ENCODE results near the gene CACNA1D.

The CACNA1D gene

GRCh38 chr3:53599771-53600170, 105.4 kb downstream of the CACNA1D start:
- no peak overlapping the region for H3K4me3 ChIP-seq (ENCODE audit: low read depth in 1 of 5, low read length in 5 of 5)
- H3K27me3 ChIP-seq (ENCODE audit: control insufficient read depth in 5 of 5, insufficient read depth in 4 of 5, low read length in 5 of 5), result no peaks in the 10 kb centered on the region
- peaks cover 0 to 5% (median 0%) of the 10 kb centered on the region in 5 donors for H3K4me1 ChIP-seq (ENCODE audit: control insufficient read depth in 5 of 5, insufficient read depth in 5 of 5, low read length in 5 of 5)
- H3K9ac ChIP-seq (ENCODE audit: low read length in 5 of 5), result no peak overlapping the region
- peaks cover 0 to 6% (median 0%) of the 10 kb centered on the region in 5 donors for H3K9me3 ChIP-seq (ENCODE audit: control insufficient read depth in 5 of 5, low read length in 5 of 5)
- no peaks in the 10 kb centered on the region for H3K36me3 ChIP-seq (ENCODE audit: control insufficient read depth in 5 of 5, insufficient read depth in 5 of 5, low read length in 5 of 5)
- no peak overlapping the region for H3K27ac ChIP-seq (ENCODE audit: low read depth, low read length)

GRCh38 chr3:53602866-53603265, 108.5 kb downstream of the CACNA1D start:
- Histone ChIP-seq H3K4me3 (ENCODE audit: low read depth in 1 of 5, low read length in 5 of 5) (no peak overlapping the region), H3K9me3 (ENCODE audit: control insufficient read depth in 5 of 5, low read length in 5 of 5) (peaks cover 0 to 15% (median 8%) of the 10 kb centered on the region in 5 donors), H3K9ac (ENCODE audit: low read length in 5 of 5) (no peak overlapping the region), H3K27me3 (ENCODE audit: control insufficient read depth in 5 of 5, insufficient read depth in 4 of 5, low read length in 5 of 5) (peaks cover 0 to 4% (median 0%) of the 10 kb centered on the region in 5 donors), H3K36me3 (ENCODE audit: control insufficient read depth in 5 of 5, insufficient read depth in 5 of 5, low read length in 5 of 5) (peaks cover 0 to 2% (median 0%) of the 10 kb centered on the region in 5 donors), H3K27ac (ENCODE audit: low read depth, low read length) (no peak overlapping the region), H3K4me1 (ENCODE audit: control insufficient read depth in 5 of 5, insufficient read depth in 5 of 5, low read length in 5 of 5) (peaks cover 0 to 3% (median 0%) of the 10 kb centered on the region in 5 donors)

GRCh38 chr3:53604232-53604631, 109.8 kb downstream of the CACNA1D start:
- H3K36me3 ChIP-seq (ENCODE audit: control insufficient read depth in 5 of 5, insufficient read depth in 5 of 5, low read length in 5 of 5), result peaks cover 0 to 2% (median 0%) of the 10 kb centered on the region in 5 donors
- no peak overlapping the region for H3K4me3 ChIP-seq (ENCODE audit: low read depth in 1 of 5, low read length in 5 of 5)
- peaks cover 0 to 4% (median 0%) of the 10 kb centered on the region in 5 donors for H3K27me3 ChIP-seq (ENCODE audit: control insufficient read depth in 5 of 5, insufficient read depth in 4 of 5, low read length in 5 of 5)
- peaks cover 0 to 3% (median 0%) of the 10 kb centered on the region in 5 donors for H3K4me1 ChIP-seq (ENCODE audit: control insufficient read depth in 5 of 5, insufficient read depth in 5 of 5, low read length in 5 of 5)
- H3K9me3 ChIP-seq (ENCODE audit: control insufficient read depth in 5 of 5, low read length in 5 of 5), result peaks cover 0 to 16% (median 12%) of the 10 kb centered on the region in 5 donors
- H3K27ac ChIP-seq (ENCODE audit: low read depth, low read length), result no peak overlapping the region
- H3K9ac ChIP-seq (ENCODE audit: low read length in 5 of 5), result no peak overlapping the region

GRCh38 chr3:53606793-53607192, 112.4 kb downstream of the CACNA1D start:
- Histone ChIP-seq H3K9ac (ENCODE audit: low read length in 5 of 5) (no peak overlapping the region), H3K4me3 (ENCODE audit: low read depth in 1 of 5, low read length in 5 of 5) (no peak overlapping the region), H3K36me3 (ENCODE audit: control insufficient read depth in 5 of 5, insufficient read depth in 5 of 5, low read length in 5 of 5) (peaks cover 0 to 2% (median 0%) of the 10 kb centered on the region in 5 donors), H3K27me3 (ENCODE audit: control insufficient read depth in 5 of 5, insufficient read depth in 4 of 5, low read length in 5 of 5) (peaks cover 0 to 4% (median 0%) of the 10 kb centered on the region in 5 donors), H3K9me3 (ENCODE audit: control insufficient read depth in 5 of 5, low read length in 5 of 5) (peaks cover 0 to 16% (median 12%) of the 10 kb centered on the region in 5 donors), H3K27ac (ENCODE audit: low read depth, low read length) (no peak overlapping the region), H3K4me1 (ENCODE audit: control insufficient read depth in 5 of 5, insufficient read depth in 5 of 5, low read length in 5 of 5) (peaks cover 0 to 3% (median 0%) of the 10 kb centered on the region in 5 donors)

GRCh38 chr3:53612508-53612907, 118.1 kb downstream of the CACNA1D start:
- Histone ChIP-seq H3K36me3 (ENCODE audit: control insufficient read depth in 5 of 5, insufficient read depth in 5 of 5, low read length in 5 of 5) (no peaks in the 10 kb centered on the region), H3K4me1 (ENCODE audit: control insufficient read depth in 5 of 5, insufficient read depth in 5 of 5, low read length in 5 of 5) (peaks cover 0 to 25% (median 0%) of the 10 kb centered on the region in 5 donors), H3K27me3 (ENCODE audit: control insufficient read depth in 5 of 5, insufficient read depth in 4 of 5, low read length in 5 of 5) (peaks cover 0 to 6% (median 3%) of the 10 kb centered on the region in 5 donors), H3K9me3 (ENCODE audit: control insufficient read depth in 5 of 5, low read length in 5 of 5) (peaks cover 0 to 8% (median 3%) of the 10 kb centered on the region in 5 donors), H3K9ac (ENCODE audit: low read length in 5 of 5) (no peak overlapping the region), H3K27ac (ENCODE audit: low read depth, low read length) (no peak overlapping the region), H3K4me3 (ENCODE audit: low read depth in 1 of 5, low read length in 5 of 5) (no peak overlapping the region)

- H3K36me3 ChIP-seq (ENCODE audit: control insufficient read depth in 5 of 5, insufficient read depth in 5 of 5, low read length in 5 of 5), result no peaks in the 10 kb centered on the region
- H3K9me3 ChIP-seq (ENCODE audit: control insufficient read depth in 5 of 5, low read length in 5 of 5), result peaks cover 0 to 6% (median 3%) of the 10 kb centered on the region in 5 donors
- peaks cover 0 to 25% (median 0%) of the 10 kb centered on the region in 5 donors for H3K4me1 ChIP-seq (ENCODE audit: control insufficient read depth in 5 of 5, insufficient read depth in 5 of 5, low read length in 5 of 5)
- no peak overlapping the region for H3K9ac ChIP-seq (ENCODE audit: low read length in 5 of 5)
- peaks cover 0 to 12% (median 3%) of the 10 kb centered on the region in 5 donors for H3K27me3 ChIP-seq (ENCODE audit: control insufficient read depth in 5 of 5, insufficient read depth in 4 of 5, low read length in 5 of 5)
- H3K4me3 ChIP-seq (ENCODE audit: low read depth in 1 of 5, low read length in 5 of 5), result no peak overlapping the region
- no peak overlapping the region for H3K27ac ChIP-seq (ENCODE audit: low read depth, low read length)
Measured at GRCh38 chr3:53613125-53613524, 118.7 kb downstream of the CACNA1D start.

GRCh38 chr3:53614307-53614706, 119.9 kb downstream of the CACNA1D start:
- H3K36me3 ChIP-seq (ENCODE audit: control insufficient read depth in 5 of 5, insufficient read depth in 5 of 5, low read length in 5 of 5), result no peaks in the 10 kb centered on the region
- peaks cover 0 to 14% (median 3%) of the 10 kb centered on the region in 5 donors for H3K27me3 ChIP-seq (ENCODE audit: control insufficient read depth in 5 of 5, insufficient read depth in 4 of 5, low read length in 5 of 5)
- peaks cover 0 to 25% (median 0%) of the 10 kb centered on the region in 5 donors for H3K4me1 ChIP-seq (ENCODE audit: control insufficient read depth in 5 of 5, insufficient read depth in 5 of 5, low read length in 5 of 5)
- H3K4me3 ChIP-seq (ENCODE audit: low read depth in 1 of 5, low read length in 5 of 5), result no peak overlapping the region
- H3K27ac ChIP-seq (ENCODE audit: low read depth, low read length), result no peak overlapping the region
- peaks cover 0 to 3% (median 0%) of the 10 kb centered on the region in 5 donors for H3K9me3 ChIP-seq (ENCODE audit: control insufficient read depth in 5 of 5, low read length in 5 of 5)
- H3K9ac ChIP-seq (ENCODE audit: low read length in 5 of 5), result no peak overlapping the region

GRCh38 chr3:53616321-53616720, 121.9 kb downstream of the CACNA1D start:
- H3K9ac ChIP-seq (ENCODE audit: low read length in 5 of 5), result no peak overlapping the region
- no peak overlapping the region for H3K4me3 ChIP-seq (ENCODE audit: low read depth in 1 of 5, low read length in 5 of 5)
- H3K27ac ChIP-seq (ENCODE audit: low read depth, low read length), result no peak overlapping the region
- H3K27me3 ChIP-seq (ENCODE audit: control insufficient read depth in 5 of 5, insufficient read depth in 4 of 5, low read length in 5 of 5), result peaks cover 0 to 14% (median 3%) of the 10 kb centered on the region in 5 donors
- peaks cover 0 to 25% (median 0%) of the 10 kb centered on the region in 5 donors for H3K4me1 ChIP-seq (ENCODE audit: control insufficient read depth in 5 of 5, insufficient read depth in 5 of 5, low read length in 5 of 5)
- no peaks in the 10 kb centered on the region for H3K36me3 ChIP-seq (ENCODE audit: control insufficient read depth in 5 of 5, insufficient read depth in 5 of 5, low read length in 5 of 5)
- peaks cover 0 to 3% (median 0%) of the 10 kb centered on the region in 5 donors for H3K9me3 ChIP-seq (ENCODE audit: control insufficient read depth in 5 of 5, low read length in 5 of 5)

- H3K4me3 ChIP-seq (ENCODE audit: low read depth in 1 of 5, low read length in 5 of 5), result no peak overlapping the region
- no peak overlapping the region for H3K9ac ChIP-seq (ENCODE audit: low read length in 5 of 5)
- peaks cover 0 to 3% (median 0%) of the 10 kb centered on the region in 5 donors for H3K9me3 ChIP-seq (ENCODE audit: control insufficient read depth in 5 of 5, low read length in 5 of 5)
Measured at GRCh38 chr3:53616971-53617892, 122.8 kb downstream of the CACNA1D start.

More at GRCh38 chr3:53616971-53617892, 122.8 kb downstream of the CACNA1D start:
- Histone ChIP-seq H3K27me3 (ENCODE audit: control insufficient read depth in 5 of 5, insufficient read depth in 4 of 5, low read length in 5 of 5) (peaks cover 0 to 14% (median 3%) of the 10 kb centered on the region in 5 donors), H3K36me3 (ENCODE audit: control insufficient read depth in 5 of 5, insufficient read depth in 5 of 5, low read length in 5 of 5) (no peaks in the 10 kb centered on the region), H3K27ac (ENCODE audit: low read depth, low read length) (no peak overlapping the region), H3K4me1 (ENCODE audit: control insufficient read depth in 5 of 5, insufficient read depth in 5 of 5, low read length in 5 of 5) (peaks cover 0 to 25% (median 0%) of the 10 kb centered on the region in 5 donors)
